PC-9 (cell line): ENCODE measurements around the gene SLC6A8. TPM values are rescaled to one million over a fixed set of nuclear protein-coding genes. Genes with fewer than 3 reads are reported as not detected.

Source experiments
- BruUV-seq: library from RNA; stranded (reverse); fragments of 400-500 nt; replicated peaks from 2 replicates; lab custom pipeline; 2021; lab: Mats Ljungman, UMichigan
- CTCF ChIA-PET: fragments of 300-600 bp; sonication (Branson Sonifier 250); formaldehyde crosslinking; loops from one replicate; lab custom pipeline; 2022; ENCODE audit warnings: antibody characterized with exemption; lab: Charles Lee
- POLR2A ChIA-PET: fragments of 300-600 bp; sonication (Branson Sonifier 250); formaldehyde crosslinking; loops from one replicate; lab custom pipeline; 2022; ENCODE audit warnings: antibody characterized with exemption; ENCODE audit not compliant: unreplicated experiment; lab: Charles Lee
- DNase-seq, 2 experiments: peaks; one replicate each; pipeline versions ENCODE4 v3.0.0 to v3.0.0-alpha.2; 2015 to 2022; ENCODE audit warnings: mixed read lengths in 1 of 2
- H2AFZ ChIP-seq: fragments of 200-600 bp; sonication (generic); 2 replicates; pipeline ENCODE4 v1.8.1; 2017; ENCODE audit warnings: antibody characterized with exemption
- H3F3A ChIP-seq: fragments of 200-600 bp; sonication (generic); 2 replicates; pipeline ENCODE4 v1.8.1; 2017; ENCODE audit warnings: antibody characterized with exemption, mild to moderate bottlenecking, low read depth; ENCODE audit not compliant: insufficient read depth
- H3K27ac ChIP-seq: fragments of 200-600 bp; sonication (generic); 2 replicates; pipeline ENCODE4 v1.6.1; 2016; ENCODE audit warnings: mixed run types
- H3K27me3 ChIP-seq: fragments of 200-600 bp; sonication (generic); 2 replicates; pipeline ENCODE4 v1.6.1; 2016; ENCODE audit warnings: low read depth, mixed run types; ENCODE audit not compliant: insufficient read depth
- H3K36me3 ChIP-seq: fragments of 200-600 bp; sonication (generic); 2 replicates; pipeline ENCODE4 v1.6.1; 2016; ENCODE audit warnings: low read depth, mixed run types
- H3K4me1 ChIP-seq: fragments of 200-600 bp; sonication (generic); replicated peaks from 2 replicates; pipeline ENCODE4 v1.6.1; 2016; ENCODE audit warnings: mixed run types; ENCODE audit not compliant: insufficient read depth
- H3K4me2 ChIP-seq: fragments of 200-600 bp; sonication (generic); 2 replicates; pipeline ENCODE4 v1.6.1; 2017; ENCODE audit warnings: mixed run types
- H3K4me3 ChIP-seq: fragments of 200-600 bp; sonication (generic); 2 replicates; pipeline ENCODE4 v1.6.1; 2016; ENCODE audit warnings: mixed run types
- H3K79me2 ChIP-seq: fragments of 200-600 bp; sonication (generic); 2 replicates; pipeline ENCODE4 v1.6.1; 2017; ENCODE audit warnings: low read depth, mixed run types
- H3K9me2 ChIP-seq: fragments of 200-600 bp; sonication (generic); 2 replicates; pipeline ENCODE4 v1.8.1; 2017; ENCODE audit warnings: mild to moderate bottlenecking; ENCODE audit not compliant: insufficient read depth
- H3K9me3 ChIP-seq: fragments of 200-600 bp; sonication (generic); 2 replicates; pipeline ENCODE4 v1.8.1; 2016; ENCODE audit warnings: low read depth; ENCODE audit not compliant: insufficient read depth
- H4K20me1 ChIP-seq: fragments of 200-600 bp; sonication (generic); 2 replicates; pipeline ENCODE4 v1.8.1; 2017; ENCODE audit not compliant: insufficient read depth
- CTCF ChIP-seq: fragments of 200-600 bp; sonication (generic); conservative IDR thresholded peaks from 2 replicates; pipeline ENCODE4 v1.6.1; 2017; ENCODE audit warnings: mixed run types, antibody characterized with exemption, mild to moderate bottlenecking, moderate library complexity
- EZH2 ChIP-seq: fragments of 200-600 bp; sonication (generic); IDR thresholded peaks from 2 replicates; pipeline ENCODE4 v1.8.0; 2017; ENCODE audit warnings: antibody characterized with exemption, low read depth
- intact Hi-C: fragments of 100-400 bp; cut with micrococcal nuclease; formaldehyde crosslinking; loops from one replicate; pipeline ENCODE4 v1.10.0; 2022; ENCODE audit not compliant: unreplicated experiment
- total RNA-seq: library from RNA; stranded (reverse); gene quantifications from 2 replicates; pipeline ENCODE4 v1.2.3, GENCODE V29; 2021

Gene SLC6A8
- total RNA-seq, 1 experiment from 2014 or later, result 40.5 TPM

GRCh38 chrX:153731117-153731844, 43.6 kb downstream of the SLC6A8 start:
- H3K79me2 ChIP-seq, result peaks cover 42% of the 10 kb centered on the region
- H3K27ac ChIP-seq, result peak overlapping the region; percentile 95
- DNase-seq, result peak in 1 of 2 experiments; percentile 62
- TF ChIP-seq CTCF (no peak), EZH2 (no peak)
- CTCF ChIA-PET, result interaction anchor here (0.6 kb wide), 1 partner anchor 18 kb away, joined by 8 read pairs; no protein-coding TSS in a partner anchor
- H3K27me3 ChIP-seq, result no peaks in the 10 kb centered on the region
- H3K4me2 ChIP-seq, result peak overlapping the region; percentile 69
- H3F3A ChIP-seq, result peaks cover 45% of the 10 kb centered on the region
- no peaks in the 10 kb centered on the region for H3K9me2 ChIP-seq
- BruUV-seq, result no TSS peak
- H2AFZ ChIP-seq, result no peak overlapping the region
- H3K36me3 ChIP-seq, result peaks cover 13% of the 10 kb centered on the region; the same call in 1 of the 2 replicates
- POLR2A ChIA-PET, result no interaction called here
- H3K4me1 ChIP-seq, result peaks cover 59% of the 10 kb centered on the region
- H3K9me3 ChIP-seq, result no peaks in the 10 kb centered on the region
- no peaks in the 10 kb centered on the region for H4K20me1 ChIP-seq
- H3K4me3 ChIP-seq, result peak overlapping the region; percentile 37; the same call in 1 of the 2 replicates
- intact Hi-C loops, result no loop called here

GRCh38 chrX:153731845-153732215, 44.1 kb downstream of the SLC6A8 start:
- H2AFZ ChIP-seq, result no peak overlapping the region
- CTCF ChIA-PET, result interaction anchor here (0.6 kb wide), 1 partner anchor 18 kb away, joined by 8 read pairs; no protein-coding TSS in a partner anchor

GRCh38 chrX:153732401-153732800, 44.7 kb downstream of the SLC6A8 start:
- CTCF ChIA-PET, result no interaction called here
- Histone ChIP-seq H3F3A (peaks cover 34% of the 10 kb centered on the region), H3K27ac (peak overlapping the region; percentile 95), H3K79me2 (peaks cover 34% of the 10 kb centered on the region), H3K9me3 (no peaks in the 10 kb centered on the region), H4K20me1 (no peaks in the 10 kb centered on the region), H3K9me2 (no peaks in the 10 kb centered on the region), H3K4me3 (peak overlapping the region; percentile 24; the same call in 1 of the 2 replicates), H3K36me3 (peaks cover 13% of the 10 kb centered on the region; the same call in 1 of the 2 replicates), H3K27me3 (no peaks in the 10 kb centered on the region), H3K4me1 (peaks cover 50% of the 10 kb centered on the region), H2AFZ (no peak overlapping the region), H3K4me2 (peak overlapping the region; percentile 69)
- BruUV-seq, result no TSS peak
- no peak for TF ChIP-seq EZH2
- no peak for TF ChIP-seq CTCF
- POLR2A ChIA-PET, result interaction anchor here (0.7 kb wide), 1 partner anchor 47 kb away, joined by 3 read pairs; no protein-coding TSS in a partner anchor
- DNase-seq, result peak; percentile 75 to 76
- intact Hi-C loops, result no loop called here

More at GRCh38 chrX:153731845-153732215, 44.1 kb downstream of the SLC6A8 start:
- Histone ChIP-seq H3K4me2 (peak overlapping the region; percentile 69), H3K9me2 (no peaks in the 10 kb centered on the region), H3K4me3 (peak overlapping the region; percentile 24; the same call in 1 of the 2 replicates), H3K36me3 (peaks cover 13% of the 10 kb centered on the region; the same call in 1 of the 2 replicates), H3F3A (peaks cover 39% of the 10 kb centered on the region), H3K9me3 (no peaks in the 10 kb centered on the region), H3K79me2 (peaks cover 40% of the 10 kb centered on the region), H4K20me1 (no peaks in the 10 kb centered on the region), H3K27ac (peak overlapping the region; percentile 95), H3K4me1 (peaks cover 56% of the 10 kb centered on the region), H3K27me3 (no peaks in the 10 kb centered on the region)
- POLR2A ChIA-PET, result interaction anchor here (0.7 kb wide), 1 partner anchor 48 kb away, joined by 3 read pairs; no protein-coding TSS in a partner anchor
- TF ChIP-seq EZH2 (no peak), CTCF (no peak)
- intact Hi-C loops, result no loop called here
- TSS peak; percentile 78 for BruUV-seq
- no peak for DNase-seq
